ENCODE data around the gene HSPB1. TPM values are rescaled to one million over a fixed set of nuclear protein-coding genes. Genes with fewer than 3 reads are reported as not detected.

HSPB1 gene
- 10 to 100 TPM; 28.9 to 34.0 TPM for total RNA-seq

DNA sequence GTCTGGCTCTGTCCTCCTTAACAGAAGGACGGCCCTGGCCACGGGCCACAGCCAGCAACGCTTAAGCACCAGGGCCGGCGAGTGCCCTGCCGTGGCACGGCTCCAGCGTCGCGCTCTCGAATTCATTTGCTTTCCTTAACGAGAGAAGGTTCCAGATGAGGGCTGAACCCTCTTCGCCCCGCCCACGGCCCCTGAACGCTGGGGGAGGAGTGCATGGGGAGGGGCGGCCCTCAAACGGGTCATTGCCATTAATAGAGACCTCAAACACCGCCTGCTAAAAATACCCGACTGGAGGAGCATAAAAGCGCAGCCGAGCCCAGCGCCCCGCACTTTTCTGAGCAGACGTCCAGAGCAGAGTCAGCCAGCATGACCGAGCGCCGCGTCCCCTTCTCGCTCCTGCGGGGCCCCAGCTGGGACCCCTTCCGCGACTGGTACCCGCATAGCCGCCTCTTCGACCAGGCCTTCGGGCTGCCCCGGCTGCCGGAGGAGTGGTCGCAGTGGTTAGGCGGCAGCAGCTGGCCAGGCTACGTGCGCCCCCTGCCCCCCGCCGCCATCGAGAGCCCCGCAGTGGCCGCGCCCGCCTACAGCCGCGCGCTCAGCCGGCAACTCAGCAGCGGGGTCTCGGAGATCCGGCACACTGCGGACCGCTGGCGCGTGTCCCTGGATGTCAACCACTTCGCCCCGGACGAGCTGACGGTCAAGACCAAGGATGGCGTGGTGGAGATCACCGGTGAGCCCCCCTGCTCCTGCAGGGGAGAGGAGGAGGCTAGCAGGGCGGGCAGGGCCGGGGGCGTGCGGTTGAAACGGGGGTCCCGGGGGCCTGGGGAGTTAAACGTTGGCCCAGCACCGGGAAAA is at the start of gene HSPB1:
Gene HSPB1 (plus strand): TSS at position 327 of the 855 bp plus-strand sequence. CDS start 40 bp downstream, at position 367.

Other genes with a start within 250 kb of the HSPB1 start
- gene SRRM3, start 100.8 kb upstream of the HSPB1 start, total RNA-seq = not detected
- gene YWHAG, start 56.3 kb downstream of the HSPB1 start, total RNA-seq = 10 to 100 TPM; 62.1 to 62.5 TPM
- under 1 TPM; 0.23 to 0.31 TPM for gene SSC4D, start 107.0 kb downstream of the HSPB1 start, total RNA-seq
- 1 to 10 TPM; 6.7 to 8.0 TPM for gene ZP3, start 122.3 kb downstream of the HSPB1 start, total RNA-seq
- 10 to 100 TPM; 30.7 to 33.4 TPM for gene DTX2, start 159.0 kb downstream of the HSPB1 start, total RNA-seq
- gene UPK3B, start 207.9 kb downstream of the HSPB1 start, total RNA-seq = 1 to 10 TPM in 1 of 2 experiments, under 1 TPM in 1; 0.75 to 1.2 TPM
- under 1 TPM; 0.36 to 0.53 TPM for gene SPDYE16, start 240.6 kb downstream of the HSPB1 start, total RNA-seq

All from activated naive CD4-positive, alpha-beta T cell treated with anti-CD3 and anti-CD28 coated beads, Interleukin-2, amount 10 ng/mL, durations not matched to agents 5 hours and 36 hours (primary cell).